GM18867 (cell line): Measurements from ENCODE around the gene NLRC4.
"Not testable (repeated sequence)": the region's sequence is repeated elsewhere in the genome, so short reads cannot be mapped to it uniquely, and the experiment has no call there.

Source experiments
- ATAC-seq: cut with Tn5 transposase; IDR thresholded peaks from one replicate; pipeline ENCODE4 v1.9.1; 2021; ENCODE audit warnings: mild to moderate bottlenecking, moderate library complexity; ENCODE audit not compliant: unreplicated experiment

Gene NLRC4

DNA sequence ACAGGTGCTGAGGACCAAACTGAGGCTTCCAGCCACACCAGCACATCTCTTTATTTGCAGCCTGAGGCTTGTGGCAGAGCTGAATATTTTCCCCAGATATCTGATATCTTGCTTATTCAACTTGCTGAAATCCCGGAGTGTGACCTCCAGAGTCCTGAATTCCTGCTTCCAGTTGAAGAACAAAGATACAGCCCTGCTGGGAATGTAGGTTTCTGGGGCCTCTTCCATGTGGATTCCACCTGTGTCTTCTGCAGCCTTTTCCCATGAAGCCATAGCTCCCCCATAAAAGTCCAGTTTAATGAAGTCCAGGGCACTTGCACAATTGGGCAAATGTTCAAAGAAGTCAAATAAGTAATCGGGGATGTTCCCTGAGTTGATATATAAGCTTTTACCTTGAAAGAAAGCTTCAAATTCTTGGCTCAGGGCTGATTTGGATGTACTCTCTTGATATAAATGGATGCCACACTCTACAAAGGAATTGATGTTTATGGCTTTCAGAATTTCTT, 14.9 kb downstream of the NLRC4 start:
- ATAC-seq = no peak

DNA sequence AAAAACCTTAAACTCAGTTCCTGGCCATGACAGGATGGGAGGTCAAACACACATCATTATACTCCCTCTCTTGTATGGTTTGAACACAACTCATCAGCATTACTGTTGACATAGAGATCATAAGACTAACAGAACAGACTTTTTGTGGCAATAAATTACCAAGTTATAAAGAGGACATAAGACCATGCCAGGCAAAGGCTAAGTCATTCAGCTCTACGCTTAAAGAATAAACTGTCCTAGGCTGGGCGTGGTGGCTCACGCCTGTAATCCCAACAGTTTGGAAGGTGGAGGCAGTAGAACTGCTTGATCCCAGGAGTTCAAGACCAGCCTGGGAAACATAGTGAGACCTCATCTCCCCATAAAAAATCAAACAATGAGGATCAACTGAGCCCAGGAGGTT, 16.4 kb downstream of the NLRC4 start:
- no peak for ATAC-seq

DNA sequence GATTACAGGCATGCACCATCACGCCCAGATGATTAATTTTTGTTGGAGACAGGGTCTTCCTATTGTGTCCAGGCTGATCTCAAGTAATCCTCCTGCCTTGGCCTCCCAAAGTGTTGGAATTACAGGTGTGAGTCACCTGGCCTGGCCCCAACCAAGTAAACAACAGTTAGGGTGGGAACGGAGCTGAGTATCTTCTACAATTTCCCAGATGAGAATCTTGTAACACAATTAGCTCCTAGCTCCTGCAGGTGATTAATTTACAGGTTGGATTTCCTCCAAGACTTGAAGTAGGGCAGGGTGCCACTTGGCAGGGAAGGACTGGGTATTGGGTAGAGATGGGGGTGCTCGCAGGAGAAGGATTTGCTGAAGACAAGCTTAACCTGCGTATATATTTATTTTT, 17.8 kb downstream of the NLRC4 start:
- no peak for ATAC-seq

DNA sequence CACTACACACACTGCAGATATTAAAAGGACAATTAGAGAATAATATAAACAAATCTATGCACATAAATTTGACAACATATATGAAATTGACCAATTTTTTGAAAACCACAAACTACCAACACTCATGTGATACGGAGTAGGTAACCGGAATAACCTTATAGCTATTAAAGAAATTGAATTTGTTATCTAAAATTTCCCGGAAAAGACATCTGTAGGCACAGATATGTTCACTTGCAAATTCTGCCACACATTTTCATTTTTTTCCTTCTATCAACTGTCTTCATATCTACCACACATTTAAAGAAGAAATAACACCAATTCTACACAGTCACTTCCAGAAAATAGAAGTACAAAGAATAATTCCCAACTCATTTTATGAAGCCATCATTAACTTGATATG, 22.4 kb downstream of the NLRC4 start:
- no peak for ATAC-seq

DNA sequence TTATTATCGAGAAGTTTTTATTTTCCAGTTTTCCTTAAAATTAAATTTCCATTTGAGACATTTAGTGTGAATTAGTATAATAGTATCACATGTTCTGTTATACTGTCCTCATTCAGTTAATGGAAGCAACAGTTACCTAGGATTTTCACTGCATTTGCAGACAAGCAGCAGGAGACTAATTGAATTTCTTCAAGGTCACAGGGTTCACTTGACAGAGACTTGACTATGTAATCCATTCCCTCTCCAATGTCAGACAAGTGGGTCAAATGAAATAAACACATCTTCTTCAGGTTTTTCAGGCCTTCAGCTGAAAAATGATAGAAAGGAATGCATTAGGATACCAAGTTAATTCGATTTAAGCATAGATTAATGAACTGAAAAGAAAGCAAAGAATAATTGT, 26.7 kb downstream of the NLRC4 start:
- no peak for ATAC-seq

DNA sequence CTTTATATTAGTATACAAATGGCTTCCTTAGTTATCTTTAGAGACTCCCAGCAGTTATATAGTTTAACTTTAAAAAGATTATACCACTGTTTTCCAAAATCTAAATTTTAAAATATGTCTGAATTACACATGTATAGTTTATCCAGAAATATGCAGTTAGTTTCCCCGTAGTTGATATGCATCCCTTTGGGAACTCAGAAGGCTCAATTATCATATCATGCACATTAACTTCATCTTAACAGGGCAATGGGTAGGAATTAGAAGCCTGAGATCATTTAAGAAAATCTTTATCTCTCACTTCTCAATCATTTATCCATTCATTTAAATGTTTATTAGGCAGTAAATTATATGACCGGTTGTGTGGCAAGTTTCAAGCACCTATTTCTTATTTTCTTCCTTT, 27.2 kb downstream of the NLRC4 start:
- ATAC-seq = no peak

DNA sequence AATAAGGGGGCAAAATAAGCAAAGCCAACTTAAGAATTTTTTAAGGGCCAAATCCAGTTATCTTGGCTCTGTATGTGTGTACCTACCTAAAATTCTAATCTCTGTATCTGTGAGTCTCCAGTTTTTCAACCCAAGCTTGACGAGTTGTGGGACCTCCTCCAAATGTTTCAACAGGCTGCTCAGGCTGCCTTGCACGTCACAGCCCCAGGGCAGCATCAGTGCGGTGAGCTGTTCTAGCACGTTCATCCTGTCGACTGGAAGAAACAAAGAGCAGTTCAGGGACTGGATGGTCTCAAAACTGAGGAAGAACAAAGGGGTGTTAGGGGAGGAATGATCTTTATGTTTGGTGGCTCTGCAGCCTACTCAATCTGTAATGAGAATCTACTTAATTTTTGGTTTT, 29.4 kb downstream of the NLRC4 start:
- no peak for ATAC-seq

DNA sequence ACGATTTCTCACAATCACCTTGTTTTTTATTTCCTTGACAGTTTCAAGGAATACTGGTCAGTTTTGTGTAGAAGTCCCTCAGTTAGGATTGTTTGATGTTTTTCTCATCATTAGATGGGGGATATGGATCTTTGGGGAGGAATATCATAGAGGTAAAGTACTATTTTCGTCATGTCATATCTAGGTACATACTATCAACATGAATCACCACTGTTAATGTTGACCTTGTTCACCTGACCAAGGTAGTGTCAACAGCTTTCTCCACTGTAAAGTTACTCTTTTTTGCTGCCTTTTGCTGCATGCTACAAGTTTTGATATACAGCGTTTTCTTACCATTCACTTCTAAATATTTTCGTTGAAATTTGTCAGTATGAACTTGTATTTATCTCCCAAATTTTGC, 32.7 kb downstream of the NLRC4 start:
- no peak for ATAC-seq

DNA sequence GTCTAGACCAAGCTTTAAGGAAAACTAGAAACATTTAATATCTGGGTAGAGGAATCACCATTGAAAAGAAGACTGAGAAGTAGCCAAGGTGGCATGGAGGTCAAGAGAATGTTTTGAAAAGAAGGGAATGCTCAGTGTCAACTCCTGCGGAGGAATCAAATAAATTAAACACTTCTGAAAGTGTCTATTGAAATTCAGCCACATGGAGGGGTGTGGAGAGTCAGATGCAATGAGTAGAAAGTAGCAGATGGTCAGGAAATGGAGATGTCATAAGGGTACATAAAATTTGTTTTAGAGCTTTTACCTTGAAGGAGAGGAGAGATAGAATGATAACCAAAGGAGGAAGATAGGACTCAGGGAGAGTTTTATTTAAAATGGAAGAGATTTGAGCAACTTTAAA, 35.1 kb downstream of the NLRC4 start:
- ATAC-seq = no peak

DNA sequence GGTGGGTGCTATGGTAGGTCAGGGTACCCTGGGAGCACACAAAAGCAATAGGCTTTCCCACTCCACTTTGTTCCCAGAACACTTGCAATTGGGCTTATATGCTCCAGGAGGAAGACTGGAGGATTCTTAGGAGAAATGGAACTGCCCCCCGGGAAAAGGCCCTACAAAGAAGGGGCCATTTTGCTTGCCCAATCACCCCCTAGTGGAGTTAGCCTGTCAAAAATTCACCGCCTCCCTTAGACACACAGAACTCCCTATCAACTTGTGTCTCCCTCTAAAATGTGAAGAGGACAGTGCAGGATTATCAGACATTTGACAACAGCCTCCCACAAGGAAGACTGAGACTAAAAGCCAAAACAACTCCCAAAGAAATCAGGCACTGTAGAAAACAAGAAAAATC, 36.5 kb downstream of the NLRC4 start:
- ATAC-seq = no peak

DNA sequence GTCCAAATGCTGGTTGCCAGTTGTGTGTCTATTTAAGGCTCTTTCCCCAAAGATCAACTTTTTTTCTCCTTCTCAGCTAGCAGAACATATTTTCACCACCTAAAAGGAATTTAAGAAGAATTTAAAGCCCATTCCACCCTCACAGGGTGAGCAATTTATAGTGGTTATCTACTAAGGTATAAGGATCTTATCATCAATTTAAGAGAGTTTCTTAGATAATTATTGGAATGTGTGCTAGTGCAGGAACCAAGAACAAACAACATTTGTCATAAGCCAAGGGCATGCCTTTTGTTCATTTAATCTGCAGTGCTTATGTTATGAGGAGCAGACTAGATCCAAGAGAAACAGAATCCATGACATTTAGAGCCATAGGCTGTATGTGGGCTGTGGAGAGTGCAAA, 37.2 kb downstream of the NLRC4 start:
- no peak for ATAC-seq

DNA sequence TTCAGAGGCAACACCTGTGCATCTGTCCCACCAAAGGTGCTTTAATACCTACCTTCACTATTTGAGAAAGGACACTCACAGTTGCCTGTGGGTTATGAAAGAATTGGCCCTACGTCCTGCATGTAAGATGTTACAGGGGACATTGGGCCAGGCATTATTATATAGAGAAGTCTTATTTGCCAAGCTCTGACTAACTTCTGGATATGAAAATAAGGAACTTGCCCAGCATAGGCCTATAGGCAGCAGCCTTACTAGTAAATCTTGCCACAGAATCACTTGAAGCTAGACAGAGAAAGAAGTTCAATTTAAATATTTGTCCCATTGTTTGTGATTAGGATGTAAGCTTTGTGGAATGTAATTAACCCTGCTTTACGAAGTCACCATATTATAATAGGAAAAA, 41.7 kb downstream of the NLRC4 start:
- no peak for ATAC-seq

DNA sequence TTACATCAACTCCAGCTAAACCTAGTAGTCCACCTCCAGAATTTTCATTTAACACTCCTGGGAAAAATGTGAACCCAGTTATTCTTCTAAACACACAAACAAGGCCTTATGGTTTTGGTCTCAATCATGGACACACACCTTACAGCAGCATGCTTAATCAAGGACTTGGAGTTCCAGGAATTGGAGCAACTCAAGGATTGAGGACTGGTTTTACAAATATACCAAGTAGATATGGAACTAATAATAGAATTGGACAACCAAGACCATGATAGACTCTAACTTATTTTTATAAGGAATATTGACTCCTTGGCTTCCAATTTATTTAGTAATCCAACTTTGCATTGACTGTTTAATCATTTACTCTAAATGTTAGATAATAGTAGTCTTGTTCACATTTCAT, 44.2 kb downstream of the NLRC4 start:
- no peak for ATAC-seq

DNA sequence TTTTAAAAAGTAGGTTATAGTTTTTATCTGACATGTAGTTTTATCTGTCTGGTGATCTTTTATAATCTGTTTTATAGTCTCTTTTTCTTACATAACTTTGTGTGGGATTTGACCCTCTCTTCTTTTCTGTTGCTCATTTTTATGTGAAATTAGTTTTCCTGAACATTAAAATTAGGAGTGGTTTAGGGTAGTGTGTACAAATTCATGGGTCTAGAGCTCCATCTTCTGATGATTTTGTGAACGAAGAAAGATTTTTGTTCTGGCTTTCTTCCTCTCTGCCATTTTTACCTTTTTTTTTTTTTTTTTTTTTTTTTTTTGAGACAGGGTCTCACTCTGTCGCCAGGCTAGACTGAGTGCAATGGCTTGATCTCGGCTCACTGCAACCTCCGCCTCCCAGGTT, 52.4 kb downstream of the NLRC4 start:
- ATAC-seq = no peak

DNA sequence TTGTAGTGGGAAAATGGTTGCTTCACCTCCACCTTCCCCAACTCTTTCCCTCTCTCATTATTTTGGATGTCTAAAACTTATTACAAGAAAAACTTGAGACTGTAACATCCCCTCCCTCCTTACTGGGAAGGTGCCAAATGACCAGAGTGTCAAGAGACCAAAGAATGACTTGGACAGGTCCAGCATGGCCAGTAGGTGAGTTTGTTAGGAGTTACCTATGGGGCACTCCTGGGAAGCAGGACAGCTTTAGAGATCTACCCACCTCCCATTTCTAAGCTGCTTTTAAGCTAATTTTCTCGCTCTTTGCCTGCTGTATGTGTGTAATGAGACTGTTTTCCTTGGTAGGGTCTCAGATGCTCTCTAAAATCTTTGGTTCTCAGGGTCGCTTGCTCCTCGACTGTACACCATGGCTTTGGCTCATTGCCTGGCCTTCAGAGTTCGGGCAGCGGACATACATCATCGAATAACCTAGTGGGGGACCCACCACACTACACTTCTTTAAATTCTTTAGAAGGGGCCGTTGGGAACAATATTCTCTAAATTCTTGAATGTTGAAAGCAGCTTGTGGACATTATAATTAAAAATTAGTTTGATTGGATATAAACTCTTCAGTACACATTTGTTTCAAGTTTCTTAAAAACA, 53.8 kb downstream of the NLRC4 start:
- no peak for ATAC-seq

DNA sequence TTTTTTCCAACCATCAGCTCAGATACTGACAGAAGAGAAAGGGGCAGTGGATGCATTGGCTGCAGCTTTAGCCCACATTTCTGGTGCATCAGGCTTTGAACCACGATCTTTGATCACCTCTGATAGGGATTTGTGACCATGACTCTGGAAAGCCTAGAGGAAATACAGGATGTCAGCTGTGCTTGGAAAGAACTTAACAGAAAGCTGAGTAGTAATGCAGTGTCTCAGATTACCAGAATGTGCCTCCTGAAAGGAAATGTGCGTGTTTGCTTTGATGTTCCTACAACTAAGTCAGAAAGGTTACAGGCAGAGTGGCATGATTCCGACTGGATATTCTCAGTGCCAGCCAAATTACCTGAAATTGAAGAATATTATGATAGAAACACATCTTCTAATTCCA, 61.3 kb downstream of the NLRC4 start:
- not testable (repeated sequence) for ATAC-seq

DNA sequence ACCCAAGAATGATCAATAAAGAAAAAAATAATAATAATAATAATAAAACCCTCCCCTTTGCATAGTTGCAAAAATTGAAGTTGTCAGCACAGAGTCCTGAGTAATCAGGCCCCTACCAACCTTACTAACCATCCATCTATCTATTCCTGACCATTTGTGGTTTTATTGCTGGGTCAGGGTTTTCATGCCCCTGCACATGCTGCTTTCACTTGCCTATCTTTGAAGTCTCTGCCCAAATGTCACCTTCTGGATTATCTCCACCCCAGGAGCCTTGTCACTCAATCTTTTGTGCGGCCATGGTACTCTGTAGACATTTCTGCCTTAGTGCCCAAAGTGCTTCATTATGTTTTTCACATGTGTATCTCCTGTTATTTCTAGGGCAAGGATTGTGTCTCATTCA, 63.9 kb downstream of the NLRC4 start:
- no peak for ATAC-seq

DNA sequence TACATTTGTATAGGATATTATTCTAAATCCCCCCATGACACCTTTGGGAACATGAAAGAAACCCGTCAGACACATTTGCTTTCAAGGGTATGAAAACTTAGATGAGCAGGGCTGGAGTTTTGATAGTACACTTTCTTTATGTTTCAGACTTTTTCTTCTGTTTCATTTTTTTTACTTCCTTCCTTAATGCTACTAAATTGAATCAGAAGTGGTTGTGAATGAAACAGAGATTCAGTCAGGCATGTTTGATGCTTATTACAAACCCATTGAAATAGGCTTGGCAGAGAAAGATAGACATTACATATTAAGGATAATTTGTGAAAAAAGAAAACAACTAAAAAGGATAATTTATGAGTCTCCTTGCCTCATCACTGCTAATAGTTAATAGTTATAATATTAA, 72.3 kb downstream of the NLRC4 start:
- no peak for ATAC-seq

DNA sequence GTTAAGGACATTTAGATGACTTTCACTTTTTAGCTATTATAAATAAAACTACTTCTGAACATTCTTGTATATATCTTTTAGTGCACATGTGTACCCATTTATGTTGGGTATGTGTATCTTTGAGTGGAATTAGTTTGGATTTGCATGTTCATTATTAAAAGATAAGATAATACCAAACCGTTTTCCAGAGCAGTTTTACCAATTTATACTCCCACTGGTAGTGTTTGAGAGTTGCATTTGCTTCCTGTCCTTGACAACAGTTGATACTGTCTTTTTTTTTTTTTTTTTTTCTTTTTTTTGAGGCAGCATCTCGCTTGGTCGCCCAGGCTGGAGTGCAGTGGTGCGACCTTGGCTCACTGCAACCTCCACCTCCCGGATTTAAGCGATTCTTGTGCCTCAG, 75.7 kb downstream of the NLRC4 start:
- no peak for ATAC-seq

DNA sequence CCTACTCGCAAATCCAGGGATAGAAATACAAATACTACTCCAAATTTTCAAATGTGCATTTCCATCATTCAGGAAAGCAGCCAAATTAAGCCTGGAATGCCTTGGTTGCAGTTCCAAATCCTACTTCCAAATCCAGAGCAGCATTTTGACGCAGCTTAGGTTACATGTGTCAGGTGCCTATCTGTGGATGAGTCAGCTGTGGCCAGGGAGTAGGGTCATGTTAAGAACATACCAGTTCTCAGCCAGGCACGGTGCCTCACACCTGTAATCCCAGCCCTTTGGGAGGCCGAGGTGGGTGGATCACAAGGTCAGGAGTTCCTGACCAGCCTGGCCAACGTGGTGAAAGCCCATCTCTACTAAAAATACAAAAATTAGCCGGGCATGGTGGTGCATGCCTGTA, 82.0 kb downstream of the NLRC4 start:
- no peak for ATAC-seq
